H1 (cell line): Measurements from ENCODE around the gene EPHA6.

Experiments used
- CEBPB ChIP-seq: IDR thresholded peaks from 2 replicates; pipeline ENCODE4 v1.6.1; 2012; ENCODE audit warnings: low read depth, low read length
- CHD1 ChIP-seq: IDR thresholded peaks from 2 replicates; pipeline ENCODE4 v1.6.1; 2012; ENCODE audit warnings: low read depth, low read length, improper control_type of control experiment
- EP300 ChIP-seq, 2 experiments: IDR thresholded peaks; 1 replicate in 1 of 2; 2 replicates in 1 of 2; pipeline ENCODE4 v1.6.1; 2011 to 2012; ENCODE audit warnings: low read depth in 2 of 2, low read length in 2 of 2, mild to moderate bottlenecking in 2 of 2, borderline replicate concordance in 1 of 2, inconsistent platforms in 1 of 2, moderate library complexity in 1 of 2
- GTF2F1 ChIP-seq: IDR thresholded peaks from 2 replicates; pipeline ENCODE4 v1.6.1; 2012; ENCODE audit warnings: low read depth, low read length, improper control_type of control experiment, borderline replicate concordance
- TEAD4 ChIP-seq: IDR thresholded peaks from 2 replicates; pipeline ENCODE4 v1.6.1; 2012; ENCODE audit warnings: low read depth, low read length, inconsistent platforms, mixed read lengths

DNA sequence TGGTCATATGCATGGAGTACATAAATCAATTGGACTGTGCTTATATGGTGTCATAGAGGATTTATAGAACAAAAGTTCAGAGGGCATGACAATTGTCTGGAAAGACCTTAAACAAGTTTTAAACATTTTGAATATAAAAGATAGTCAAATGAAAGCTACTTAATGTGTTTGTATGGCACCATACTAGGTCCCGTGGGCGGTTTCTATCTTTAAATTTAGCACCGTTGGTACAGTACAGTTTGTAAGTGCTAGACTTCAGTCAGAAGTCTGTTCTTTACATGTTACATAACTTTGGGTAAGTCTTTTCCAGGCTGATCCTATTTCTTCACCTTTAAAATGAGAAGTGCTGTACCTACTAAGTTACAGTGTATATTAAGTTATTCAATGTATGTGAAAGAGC, 576.8 kb downstream of the EPHA6 start:
- TF ChIP-seq TEAD4 (no peak), CEBPB (no peak), CHD1 (no peak), EP300 (IDR thresholded peaks at IDR 0.05; ENCODE audit: borderline replicate concordance in 1 of 2, low read depth in 2 of 2, low read length in 2 of 2) (no peak), GTF2F1 (no peak)
